ENCODE measurements around the gene UBA1.

Gene UBA1

GRCh38 chrX:47174846-47175587 is 18.6 kb upstream of the UBA1 start:
- no peak for DNase-seq (ENCODE audit: low spot score)
- H3K27ac ChIP-seq: no peak overlapping the region
- no peak for TF ChIP-seq CTCF (conservative IDR thresholded peaks at IDR 0.05; ENCODE audit: low read depth)
- ChIA-PET CTCF (no interaction called here), POLR2A (ENCODE audit: low non-redundant PET) (no interaction called here)

GRCh38 chrX:47175588-47175980 is 18.0 kb upstream of the UBA1 start:
- TF ChIP-seq CTCF (conservative IDR thresholded peaks at IDR 0.05; ENCODE audit: low read depth): no peak
- no peak overlapping the region for H3K27ac ChIP-seq
- ChIA-PET POLR2A (ENCODE audit: low non-redundant PET) (no interaction called here), CTCF (no interaction called here)
- DNase-seq (ENCODE audit: low spot score): no peak

- ChIA-PET CTCF (no interaction called here), POLR2A (ENCODE audit: low non-redundant PET) (no interaction called here)
- no peak overlapping the region for H3K27ac ChIP-seq
- no peak for TF ChIP-seq CTCF (conservative IDR thresholded peaks at IDR 0.05; ENCODE audit: low read depth)
- DNase-seq (ENCODE audit: low spot score): no peak
Measured at GRCh38 chrX:47176101-47176740, 17.4 kb upstream of the UBA1 start.

- CTCF ChIA-PET: no interaction called here
- no peak overlapping the region for H3K27ac ChIP-seq
- POLR2A ChIA-PET (ENCODE audit: low non-redundant PET): no interaction called here
- TF ChIP-seq CTCF (conservative IDR thresholded peaks at IDR 0.05; ENCODE audit: low read depth): no peak
- DNase-seq (ENCODE audit: low spot score): no peak
Measured at GRCh38 chrX:47177079-47177478, 16.6 kb upstream of the UBA1 start.

GRCh38 chrX:47178337-47178736 is 15.3 kb upstream of the UBA1 start:
- ChIA-PET POLR2A (ENCODE audit: low non-redundant PET) (no interaction called here), CTCF (no interaction called here)
- H3K27ac ChIP-seq: peak overlapping the region; percentile 8; the same call in 1 of the 2 replicates
- no peak for TF ChIP-seq CTCF (conservative IDR thresholded peaks at IDR 0.05; ENCODE audit: low read depth)
- no peak for DNase-seq (ENCODE audit: low spot score)

GRCh38 chrX:47179221-47179927 is 14.3 kb upstream of the UBA1 start:
- DNase-seq (ENCODE audit: low spot score): no peak
- no peak for TF ChIP-seq CTCF (conservative IDR thresholded peaks at IDR 0.05; ENCODE audit: low read depth)
- H3K27ac ChIP-seq: peak overlapping the region; percentile 58
- ChIA-PET POLR2A (ENCODE audit: low non-redundant PET) (no interaction called here), CTCF (interaction anchor here (0.6 kb wide), 1 partner anchor 337 kb away, joined by 4 read pairs; no protein-coding TSS in a partner anchor)

Measured in RWPE1 (cell line).